HG03378 (cell line): ENCODE measurements around the gene TRPV5.

ENCODE experiments used
- ATAC-seq: cut with Tn5 transposase; IDR thresholded peaks from one replicate; pipeline ENCODE4 v1.9.1; 2021; ENCODE audit warnings: mild to moderate bottlenecking, moderate library complexity; ENCODE audit not compliant: unreplicated experiment

Gene TRPV5

DNA sequence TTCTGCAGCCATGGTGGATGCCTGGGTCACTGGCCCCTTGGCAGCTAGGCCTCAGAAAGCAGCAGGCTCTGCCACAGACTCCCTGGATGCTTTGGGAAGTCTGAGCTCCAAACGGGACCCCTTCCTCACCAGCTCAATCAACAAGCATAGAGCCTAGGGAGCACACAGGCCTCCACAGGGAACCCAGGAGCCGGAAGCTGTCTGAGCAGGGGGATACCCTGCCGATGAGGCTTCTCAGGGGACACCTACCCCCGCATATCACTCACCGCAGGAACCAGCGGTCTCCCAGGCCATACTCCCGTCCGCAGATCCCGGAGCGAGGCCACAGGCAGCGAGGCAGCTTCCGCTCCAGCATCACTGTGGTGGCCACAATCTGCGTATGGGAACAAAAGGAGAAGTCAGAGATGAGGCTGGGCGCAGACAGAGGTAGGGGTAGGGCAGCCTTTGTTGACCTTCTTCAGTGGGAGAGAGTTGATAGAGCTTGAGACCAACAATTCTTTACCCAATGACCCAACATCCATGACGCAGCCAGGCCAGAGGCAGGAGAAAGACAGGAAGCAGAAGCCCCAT lies 61.4 kb downstream of the TRPV5 start:
- ATAC-seq, result no peak

- no peak for ATAC-seq
Measured at GRCh38 chr7:142871260-142872105, 62.1 kb downstream of the TRPV5 start.

- ATAC-seq, result no peak
Measured at GRCh38 chr7:142870566-142871259, 62.8 kb downstream of the TRPV5 start.

- ATAC-seq, result no peak
Measured at GRCh38 chr7:142870147-142870559, 63.4 kb downstream of the TRPV5 start.

DNA sequence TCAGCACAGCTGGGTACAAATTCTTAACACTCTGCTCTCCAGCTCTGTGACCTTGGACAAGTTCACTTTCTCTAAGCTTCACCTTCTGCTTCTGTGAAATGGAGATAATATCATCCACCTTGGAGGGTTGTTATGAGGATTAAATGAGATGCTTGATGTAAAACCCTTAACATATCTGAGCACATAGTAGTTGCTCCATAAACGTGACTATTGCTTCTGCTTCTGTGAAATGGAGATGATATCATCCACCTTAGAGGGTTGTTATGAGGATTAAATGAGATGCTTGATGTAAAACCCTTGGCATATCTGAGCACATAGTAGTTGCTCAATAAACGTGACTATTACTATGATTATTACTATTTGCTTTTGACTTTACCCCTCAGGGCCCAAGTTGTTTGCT lies 64.1 kb downstream of the TRPV5 start:
- no peak for ATAC-seq

GRCh38 chr7:142868986-142869415 lies 64.5 kb downstream of the TRPV5 start:
- ATAC-seq, result no peak

- ATAC-seq, result no peak
Measured at GRCh38 chr7:142868188-142868985, 65.2 kb downstream of the TRPV5 start.

DNA sequence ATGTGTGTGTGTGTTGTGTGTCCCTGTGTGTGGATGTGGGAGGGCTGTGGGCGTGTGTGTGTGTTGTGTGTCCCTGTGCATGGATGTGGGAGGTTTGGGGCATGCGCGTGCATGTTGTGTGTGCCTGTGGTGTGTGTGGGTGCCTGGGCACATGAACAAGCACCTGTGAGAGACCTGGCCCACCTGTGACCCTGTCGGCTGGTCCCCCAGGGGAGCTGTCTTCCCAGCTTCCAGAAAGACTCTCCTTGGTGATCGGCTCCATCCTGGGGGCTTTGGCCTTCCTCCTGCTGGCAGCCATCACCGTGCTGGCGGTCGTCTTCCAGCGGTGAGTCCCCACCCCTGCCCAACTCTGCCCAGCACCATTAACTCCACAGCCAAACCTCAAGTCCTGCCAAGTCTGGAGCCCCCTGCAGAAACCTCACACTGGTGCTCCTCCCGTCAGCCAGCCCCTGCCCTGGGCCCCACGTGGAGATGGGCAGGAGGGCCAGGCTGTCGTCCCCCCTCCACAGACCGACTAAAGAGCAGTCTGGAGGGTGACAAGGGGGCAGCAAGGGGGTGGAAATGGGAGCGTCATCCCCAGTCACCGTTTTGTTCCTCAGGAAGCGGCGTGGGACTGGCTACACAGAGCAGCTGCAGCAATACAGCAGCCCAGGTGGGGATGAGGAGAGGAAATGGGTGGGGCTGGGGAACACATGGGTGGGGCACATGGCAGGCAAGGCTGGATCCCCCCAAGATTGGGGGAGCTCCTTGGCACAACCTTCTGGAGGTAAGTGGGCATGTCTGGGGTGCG lies 66.0 kb downstream of the TRPV5 start:
- no peak for ATAC-seq

DNA sequence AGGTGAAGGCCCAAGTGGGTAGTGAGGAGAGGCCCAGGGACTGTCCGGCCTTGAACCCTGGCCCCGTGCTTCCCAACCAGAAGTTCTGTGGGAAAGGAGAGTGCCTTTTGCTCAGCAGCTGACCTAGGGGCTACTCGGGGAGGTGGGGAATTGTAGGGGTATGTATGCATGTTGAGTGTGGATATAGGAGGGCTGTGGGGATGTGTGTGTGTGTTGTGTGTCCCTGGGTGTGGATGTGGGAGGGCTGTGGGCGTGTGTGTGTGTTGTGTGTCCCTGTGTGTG lies 66.5 kb downstream of the TRPV5 start:
- ATAC-seq, result no peak

DNA sequence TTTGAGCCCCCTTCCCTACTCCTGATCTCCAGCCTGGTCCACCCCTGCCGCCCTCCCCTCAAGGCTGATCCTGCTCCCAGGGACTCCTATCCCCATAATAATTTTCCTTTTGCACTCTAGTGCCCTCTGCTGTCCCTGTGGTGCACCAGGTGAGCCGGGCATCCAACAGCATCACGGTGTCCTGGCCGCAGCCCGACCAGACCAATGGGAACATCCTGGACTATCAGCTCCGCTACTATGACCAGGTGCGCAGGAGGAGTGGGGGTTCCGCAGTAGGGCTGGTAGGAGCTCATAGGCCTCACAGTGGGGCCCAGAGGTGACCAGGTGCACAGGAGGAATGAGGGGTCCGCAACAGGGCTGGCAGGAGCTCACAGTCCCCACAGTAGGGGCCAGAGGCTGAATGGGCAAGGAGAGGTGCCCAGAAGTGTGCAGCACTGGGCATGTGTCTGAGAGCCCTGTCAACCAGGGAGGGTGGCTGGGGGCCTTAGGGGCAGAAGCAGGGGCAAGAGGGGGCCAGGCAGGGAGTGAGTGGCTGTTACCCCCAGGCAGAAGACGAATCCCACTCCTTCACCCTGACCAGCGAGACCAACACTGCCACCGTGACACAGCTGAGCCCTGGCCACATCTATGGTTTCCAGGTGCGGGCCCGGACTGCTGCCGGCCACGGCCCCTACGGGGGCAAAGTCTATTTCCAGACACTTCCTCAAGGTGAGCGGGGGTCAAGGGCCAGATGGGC lies 67.0 kb downstream of the TRPV5 start:
- ATAC-seq, result no peak

- ATAC-seq, result no peak
Measured at GRCh38 chr7:142865766-142866165, 67.8 kb downstream of the TRPV5 start.

GRCh38 chr7:142864980-142865747 lies 68.4 kb downstream of the TRPV5 start:
- no peak for ATAC-seq

DNA sequence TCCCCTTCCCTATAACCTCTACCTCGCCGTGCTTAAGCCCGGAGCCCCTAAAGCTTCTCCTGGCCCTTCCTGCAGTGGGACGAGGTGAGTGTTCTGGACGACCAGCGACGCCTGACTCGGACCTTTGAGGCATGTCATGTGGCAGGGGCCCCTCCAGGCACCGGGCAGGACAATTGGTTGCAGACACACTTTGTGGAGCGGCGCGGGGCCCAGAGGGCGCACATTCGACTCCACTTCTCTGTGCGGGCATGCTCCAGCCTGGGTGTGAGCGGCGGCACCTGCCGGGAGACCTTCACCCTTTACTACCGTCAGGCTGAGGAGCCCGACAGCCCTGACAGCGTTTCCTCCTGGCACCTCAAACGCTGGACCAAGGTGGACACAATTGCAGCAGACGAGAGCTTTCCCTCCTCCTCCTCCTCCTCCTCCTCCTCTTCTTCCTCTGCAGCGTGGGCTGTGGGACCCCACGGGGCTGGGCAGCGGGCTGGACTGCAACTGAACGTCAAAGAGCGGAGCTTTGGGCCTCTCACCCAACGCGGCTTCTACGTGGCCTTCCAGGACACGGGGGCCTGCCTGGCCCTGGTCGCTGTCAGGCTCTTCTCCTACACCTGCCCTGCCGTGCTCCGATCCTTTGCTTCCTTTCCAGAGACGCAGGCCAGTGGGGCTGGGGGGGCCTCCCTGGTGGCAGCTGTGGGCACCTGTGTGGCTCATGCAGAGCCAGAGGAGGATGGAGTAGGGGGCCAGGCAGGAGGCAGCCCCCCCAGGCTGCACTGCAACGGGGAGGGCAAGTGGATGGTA lies 69.5 kb downstream of the TRPV5 start:
- ATAC-seq, result no peak

- no peak for ATAC-seq
Measured at GRCh38 chr7:142862786-142863400, 70.7 kb downstream of the TRPV5 start.

GRCh38 chr7:142862351-142862750 lies 71.2 kb downstream of the TRPV5 start:
- no peak for ATAC-seq

DNA sequence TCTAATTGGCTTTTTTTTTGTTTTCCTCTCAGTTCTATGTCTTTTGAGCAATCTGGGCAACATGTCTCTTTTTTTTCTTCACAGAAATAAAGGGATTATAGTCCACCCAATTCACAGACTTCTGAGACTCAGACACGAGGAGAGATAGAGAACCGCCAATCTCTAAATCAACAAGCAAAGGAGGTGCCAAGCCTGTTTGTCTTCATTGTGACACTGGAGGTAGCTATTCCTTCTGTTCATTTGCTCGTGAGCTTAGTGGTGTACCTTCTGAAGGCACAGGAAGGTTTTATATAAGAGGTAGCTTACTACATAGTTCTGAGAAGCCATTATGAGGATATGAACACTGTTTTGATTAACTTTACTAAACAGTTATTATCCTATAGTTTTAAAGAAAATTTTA lies 72.6 kb downstream of the TRPV5 start:
- no peak for ATAC-seq

DNA sequence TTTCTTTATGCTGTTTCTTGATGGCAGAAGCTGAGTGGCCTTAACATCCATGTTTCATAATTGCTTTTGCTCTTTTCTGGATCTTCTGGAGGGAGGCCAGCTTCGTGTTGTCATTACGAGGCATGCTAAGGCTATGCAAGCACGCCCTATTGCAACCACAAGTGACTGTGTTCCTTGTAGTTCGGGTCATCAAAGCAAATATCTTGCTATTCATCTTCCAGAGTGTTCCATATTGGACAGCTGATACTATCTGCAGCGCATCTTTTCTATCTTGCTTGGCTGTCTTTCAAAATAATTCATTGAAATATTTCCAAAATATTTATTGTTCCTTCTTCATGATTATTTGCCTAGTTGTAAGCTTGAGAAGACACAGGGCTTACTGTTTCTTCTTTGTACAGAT lies 73.7 kb downstream of the TRPV5 start:
- no peak for ATAC-seq

DNA sequence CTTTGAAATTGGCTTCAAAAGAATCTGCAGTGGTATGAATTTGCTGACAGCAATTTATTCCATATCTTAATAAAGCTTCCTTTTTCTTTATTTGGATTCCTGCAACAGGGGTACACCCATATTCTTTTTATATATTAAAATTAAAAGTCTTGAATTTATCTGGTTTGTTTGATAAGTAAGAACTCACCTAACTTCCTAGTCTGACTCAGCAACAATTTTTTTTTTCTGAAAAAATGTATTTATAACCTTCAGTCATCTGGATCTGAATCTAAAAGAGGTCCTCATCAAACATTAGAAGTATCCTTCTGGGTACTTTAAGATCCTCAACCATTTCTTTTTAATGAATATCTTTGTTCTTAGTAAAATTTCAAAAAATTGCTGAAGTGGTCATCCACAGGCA lies 74.1 kb downstream of the TRPV5 start:
- ATAC-seq, result no peak
